Nephron (organoid): Measurements from ENCODE around the gene GJE1.

Source experiments
- H3K27ac Mint-ChIP-seq, 3 experiments: 2 replicates each; pipeline ENCODE4 v1.8.0; 2020; ENCODE audit warnings: mixed read lengths in 3 of 3, mild to moderate bottlenecking in 2 of 3, moderate library complexity in 1 of 3
- H3K27me3 Mint-ChIP-seq: 2 replicates; pipeline ENCODE4 v1.8.0; 2021; ENCODE audit warnings: low read depth, mild to moderate bottlenecking, moderate library complexity, mixed read lengths
- H3K36me3 Mint-ChIP-seq: 2 replicates; pipeline ENCODE4 v1.8.0; 2020; ENCODE audit warnings: low read depth, mixed read lengths
- H3K4me1 Mint-ChIP-seq: 2 replicates; pipeline ENCODE4 v1.8.0; 2020; ENCODE audit warnings: mixed read lengths
- H3K4me3 Mint-ChIP-seq, 3 experiments: 2 replicates each; pipeline ENCODE4 v1.8.0; 2020; ENCODE audit warnings: mild to moderate bottlenecking in 3 of 3, mixed read lengths in 3 of 3, moderate library complexity in 2 of 3
- H3K9me3 Mint-ChIP-seq: 2 replicates; pipeline ENCODE4 v1.8.0; 2020; ENCODE audit warnings: mixed read lengths
- CTCF ChIP-seq, 3 experiments: fragments of 200-600 bp; sonication (generic); IDR thresholded peaks; one replicate each; pipeline ENCODE4 v1.5.0; 2021; ENCODE audit warnings: antibody characterized with exemption in 3 of 3; ENCODE audit not compliant: unreplicated experiment in 3 of 3

GJE1 gene

GRCh38 chr6:142146828-142147662 lies 14.3 kb downstream of the GJE1 start, which contains the start of the genes NMBR and VTA1:
NMBR (minus strand) TSS chr6:142147122; CDS start chr6:142088658, 58,464 bp downstream.
VTA1 (plus strand) TSS chr6:142147263; CDS start chr6:142147288, 25 bp downstream.
- peak; percentile 85 to 91 (median 86) for TF ChIP-seq CTCF (IDR thresholded peaks at IDR 0.05; ENCODE audit: unreplicated experiment in 3 of 3)
- Mint-ChIP-seq H3K27ac (peak within 1 kb of the TSS; percentile 92 to 96 (median 93)), H3K9me3 (no peaks in the 10 kb centered on the region)

GRCh38 chr6:142152746-142153145 lies 20.0 kb downstream of the GJE1 start:
- Mint-ChIP-seq H3K27ac (no peak overlapping the region), H3K4me1 (peaks cover 31% of the 10 kb centered on the region), H3K27me3 (no peaks in the 10 kb centered on the region), H3K4me3 (no peak overlapping the region), H3K9me3 (no peaks in the 10 kb centered on the region), H3K36me3 (peaks cover 5% of the 10 kb centered on the region)
- TF ChIP-seq CTCF (IDR thresholded peaks at IDR 0.05; ENCODE audit: unreplicated experiment in 3 of 3) = no peak

More at GRCh38 chr6:142146828-142147662, 14.3 kb downstream of the GJE1 start, which contains the start of the genes NMBR and VTA1:
- Mint-ChIP-seq H3K4me1 (peaks cover 44% of the 10 kb centered on the region), H3K27me3 (no peaks in the 10 kb centered on the region), H3K4me3 (peak within 1 kb of the TSS; percentile 95 to 96 (median 96)), H3K36me3 (peaks cover 5% of the 10 kb centered on the region)

- Mint-ChIP-seq H3K9me3 (no peaks in the 10 kb centered on the region), H3K4me1 (peaks cover 28% of the 10 kb centered on the region), H3K36me3 (peaks cover 5% of the 10 kb centered on the region), H3K27ac (no peak overlapping the region), H3K27me3 (no peaks in the 10 kb centered on the region), H3K4me3 (no peak overlapping the region)
- TF ChIP-seq CTCF (IDR thresholded peaks at IDR 0.05; ENCODE audit: unreplicated experiment in 3 of 3) = no peak
These were observed 20.5 kb downstream of the GJE1 start for GRCh38 chr6:142153196-142153595.

GRCh38 chr6:142154336-142154735 lies 21.6 kb downstream of the GJE1 start:
- no peaks in the 10 kb centered on the region for H3K9me3 Mint-ChIP-seq
- no peaks in the 10 kb centered on the region for H3K27me3 Mint-ChIP-seq
- TF ChIP-seq CTCF (IDR thresholded peaks at IDR 0.05; ENCODE audit: unreplicated experiment in 3 of 3) = no peak
- H3K36me3 Mint-ChIP-seq = peaks cover 5% of the 10 kb centered on the region
- H3K4me1 Mint-ChIP-seq = peaks cover 16% of the 10 kb centered on the region
- H3K27ac Mint-ChIP-seq = no peak overlapping the region
- H3K4me3 Mint-ChIP-seq = no peak overlapping the region

GRCh38 chr6:142155091-142155490 lies 22.4 kb downstream of the GJE1 start:
- no peaks in the 10 kb centered on the region for H3K27me3 Mint-ChIP-seq
- H3K9me3 Mint-ChIP-seq = no peaks in the 10 kb centered on the region
- no peak overlapping the region for H3K4me3 Mint-ChIP-seq
- peaks cover 9% of the 10 kb centered on the region for H3K4me1 Mint-ChIP-seq
- no peak overlapping the region for H3K27ac Mint-ChIP-seq
- no peak for TF ChIP-seq CTCF (IDR thresholded peaks at IDR 0.05; ENCODE audit: unreplicated experiment in 3 of 3)
- peaks cover 5% of the 10 kb centered on the region for H3K36me3 Mint-ChIP-seq
